Measurements from ENCODE around the gene SPOCK1. TPM values are rescaled to one million over a fixed set of nuclear protein-coding genes. Genes with fewer than 3 reads are reported as not detected.
A peak's percentile ranks its signal among the peaks of the same experiment; 100 is the strongest.

Gene SPOCK1
- polyA plus RNA-seq, 1 experiment, result 304 TPM

DNA sequence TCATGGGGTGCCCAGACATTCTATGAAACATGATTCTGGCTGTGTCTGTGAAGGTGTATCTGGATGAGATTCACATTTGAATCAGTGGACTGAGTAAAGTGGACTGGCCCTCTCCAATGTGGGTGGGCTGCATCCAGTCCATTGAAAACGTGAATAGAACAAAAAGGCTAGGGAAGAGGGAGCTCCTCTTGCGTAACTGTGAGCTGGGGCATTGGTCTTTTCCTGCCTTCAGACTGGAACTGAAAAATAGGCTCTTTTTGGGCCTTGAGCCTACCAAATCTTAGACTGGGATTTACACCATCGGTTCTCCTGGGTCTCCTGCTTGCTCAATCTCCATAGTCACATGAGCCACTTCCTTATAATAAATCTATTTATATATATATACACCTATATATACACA lies 170.1 kb downstream of the SPOCK1 start:
- no peak for DNase-seq (ENCODE audit: low read depth)
- ChIA-PET POLR2A (no interaction called here), CTCF (interaction anchor here (0.7 to 2.1 kb wide), 3 partner anchors 11 to 170 kb away, joined by 3 to 6 read pairs (median 3); partner anchors contain the start of gene SPOCK1)
- TF ChIP-seq, protein P1, sequence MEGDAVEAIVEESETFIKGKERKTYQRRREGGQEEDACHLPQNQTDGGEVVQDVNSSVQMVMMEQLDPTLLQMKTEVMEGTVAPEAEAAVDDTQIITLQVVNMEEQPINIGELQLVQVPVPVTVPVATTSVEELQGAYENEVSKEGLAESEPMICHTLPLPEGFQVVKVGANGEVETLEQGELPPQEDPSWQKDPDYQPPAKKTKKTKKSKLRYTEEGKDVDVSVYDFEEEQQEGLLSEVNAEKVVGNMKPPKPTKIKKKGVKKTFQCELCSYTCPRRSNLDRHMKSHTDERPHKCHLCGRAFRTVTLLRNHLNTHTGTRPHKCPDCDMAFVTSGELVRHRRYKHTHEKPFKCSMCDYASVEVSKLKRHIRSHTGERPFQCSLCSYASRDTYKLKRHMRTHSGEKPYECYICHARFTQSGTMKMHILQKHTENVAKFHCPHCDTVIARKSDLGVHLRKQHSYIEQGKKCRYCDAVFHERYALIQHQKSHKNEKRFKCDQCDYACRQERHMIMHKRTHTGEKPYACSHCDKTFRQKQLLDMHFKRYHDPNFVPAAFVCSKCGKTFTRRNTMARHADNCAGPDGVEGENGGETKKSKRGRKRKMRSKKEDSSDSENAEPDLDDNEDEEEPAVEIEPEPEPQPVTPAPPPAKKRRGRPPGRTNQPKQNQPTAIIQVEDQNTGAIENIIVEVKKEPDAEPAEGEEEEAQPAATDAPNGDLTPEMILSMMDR (IDR thresholded peaks at IDR 0.05; ENCODE audit: insufficient read depth, low read depth, low read length), result no peak
- Histone ChIP-seq H3K27me3 (ENCODE audit: control insufficient read depth, insufficient read depth, low read length) (no peaks in the 10 kb centered on the region), H3K4me3 (ENCODE audit: low read depth, low read length) (no peak overlapping the region), H3K36me3 (ENCODE audit: control insufficient read depth, insufficient read depth, low read length) (no peaks in the 10 kb centered on the region)

DNA sequence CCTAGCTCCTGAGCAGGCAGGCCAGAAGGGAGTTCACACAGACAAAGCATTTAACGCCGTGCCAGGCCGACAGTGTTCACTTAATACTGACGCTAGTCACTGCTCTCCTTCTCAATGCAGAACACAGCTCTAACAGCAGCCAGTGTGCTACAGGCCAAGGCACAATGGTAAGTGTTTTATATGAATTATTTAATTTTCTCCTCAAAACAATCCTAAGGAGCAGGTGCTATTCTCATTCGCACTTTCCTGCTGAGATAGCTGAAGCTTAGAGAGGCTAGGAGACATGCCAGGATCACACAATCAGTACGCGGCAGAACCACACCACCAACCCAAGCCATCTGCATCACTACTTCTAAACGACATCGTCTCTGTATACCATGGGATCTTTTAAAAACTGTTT lies 170.7 kb downstream of the SPOCK1 start:
- TF ChIP-seq, protein P1 (IDR thresholded peaks at IDR 0.05; ENCODE audit: insufficient read depth, low read depth, low read length), result no peak
- DNase-seq (ENCODE audit: low read depth), result no peak
- ChIA-PET CTCF (interaction anchor here (0.6 to 2.1 kb wide), 5 partner anchors 11 to 248 kb away, joined by 3 to 6 read pairs (median 3); partner anchors contain the start of gene SPOCK1), POLR2A (no interaction called here)
- H3K36me3 ChIP-seq (ENCODE audit: control insufficient read depth, insufficient read depth, low read length), result no peaks in the 10 kb centered on the region
- no peak overlapping the region for H3K4me3 ChIP-seq (ENCODE audit: low read depth, low read length)
- no peaks in the 10 kb centered on the region for H3K27me3 ChIP-seq (ENCODE audit: control insufficient read depth, insufficient read depth, low read length)

DNA sequence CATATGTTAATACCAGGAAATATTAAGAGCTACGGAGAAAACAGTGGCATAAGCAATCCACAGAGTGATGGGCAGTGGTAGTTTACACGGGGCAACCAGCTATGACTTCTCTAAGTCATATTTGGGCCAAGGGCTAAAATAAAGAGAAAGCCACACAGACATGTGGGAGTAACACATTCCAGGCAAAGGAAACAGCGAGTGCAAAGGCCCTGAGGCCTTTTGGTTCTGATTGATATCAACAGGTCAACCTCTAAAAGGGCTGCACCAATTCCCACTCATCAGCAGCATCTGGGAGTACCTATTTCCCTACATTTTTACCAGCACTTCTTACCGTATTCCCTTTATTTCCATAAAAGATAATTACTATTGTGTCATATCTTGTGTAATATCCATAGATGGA lies 173.4 kb downstream of the SPOCK1 start:
- Histone ChIP-seq H3K27me3 (ENCODE audit: control insufficient read depth, insufficient read depth, low read length) (no peaks in the 10 kb centered on the region), H3K4me3 (ENCODE audit: low read depth, low read length) (no peak overlapping the region), H3K36me3 (ENCODE audit: control insufficient read depth, insufficient read depth, low read length) (no peaks in the 10 kb centered on the region)
- ChIA-PET POLR2A (no interaction called here), CTCF (interaction anchor here (1.1 to 2.2 kb wide), 5 partner anchors 11 to 173 kb away, joined by 3 to 8 read pairs (median 6); partner anchors contain the start of gene SPOCK1)
- DNase-seq (ENCODE audit: low read depth), result no peak
- TF ChIP-seq, protein P1 (IDR thresholded peaks at IDR 0.05; ENCODE audit: insufficient read depth, low read depth, low read length), result no peak

DNA sequence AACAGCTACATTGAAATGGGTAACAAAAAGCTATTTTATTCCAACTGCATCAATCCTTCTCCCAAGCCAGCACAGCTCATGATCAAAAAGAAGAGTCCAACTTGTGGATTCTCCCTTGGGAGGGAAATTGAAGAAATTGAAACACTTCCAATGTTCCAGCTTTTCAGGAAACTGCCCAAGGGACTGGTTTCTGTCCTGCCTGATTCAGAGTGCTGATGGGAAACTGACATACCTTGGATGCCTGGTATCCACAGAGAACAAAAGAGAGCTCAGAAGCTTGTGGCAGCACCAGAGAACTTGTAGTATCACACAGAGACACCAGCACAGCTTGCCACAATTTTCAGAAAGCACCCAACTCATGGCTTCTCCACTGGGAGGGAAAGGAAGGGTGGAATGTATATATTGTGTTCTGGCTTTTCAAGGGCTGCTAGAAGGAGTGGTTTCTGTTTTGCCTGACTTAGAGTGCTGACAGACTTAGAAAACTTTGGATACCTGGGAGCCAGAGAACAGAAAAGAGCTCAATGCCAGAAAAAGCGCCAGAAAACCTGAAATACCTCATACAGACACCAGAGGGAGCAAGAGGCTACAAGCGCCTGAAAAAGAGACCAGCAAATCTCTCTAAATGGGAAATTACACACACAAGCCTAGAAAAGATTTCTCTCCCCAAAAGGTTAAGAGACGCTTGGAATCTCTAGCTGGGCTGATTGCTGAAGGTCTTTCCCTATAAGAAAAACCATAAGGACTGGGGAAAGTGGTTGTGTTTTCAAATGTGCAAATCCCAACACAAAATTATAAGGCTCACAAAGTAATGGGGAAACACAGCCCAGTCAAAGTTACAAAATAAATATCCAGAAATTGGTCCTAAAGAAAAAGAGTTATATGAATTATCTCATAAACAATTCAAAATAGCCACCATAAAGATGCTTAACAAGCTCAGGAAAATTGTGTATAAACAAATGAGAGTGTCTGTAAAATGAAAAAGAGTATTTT lies 178.8 kb downstream of the SPOCK1 start:
- no peak for DNase-seq (ENCODE audit: low read depth)
- TF ChIP-seq, protein P1 (IDR thresholded peaks at IDR 0.05; ENCODE audit: insufficient read depth, low read depth, low read length), result peak; percentile 84
- ChIA-PET CTCF (interaction anchor here (0.6 to 7.8 kb wide), 42 partner anchors 8 to 518 kb away, joined by 3 to 110 read pairs (median 4); partner anchors contain the start of gene SPOCK1), POLR2A (interaction anchor here (1.0 kb wide), 1 partner anchor 134 kb away, joined by 4 read pairs; no protein-coding TSS in a partner anchor)
- no peaks in the 10 kb centered on the region for H3K36me3 ChIP-seq (ENCODE audit: control insufficient read depth, insufficient read depth, low read length)
- H3K4me3 ChIP-seq (ENCODE audit: low read depth, low read length), result no peak overlapping the region
- no peaks in the 10 kb centered on the region for H3K27me3 ChIP-seq (ENCODE audit: control insufficient read depth, insufficient read depth, low read length)

DNA sequence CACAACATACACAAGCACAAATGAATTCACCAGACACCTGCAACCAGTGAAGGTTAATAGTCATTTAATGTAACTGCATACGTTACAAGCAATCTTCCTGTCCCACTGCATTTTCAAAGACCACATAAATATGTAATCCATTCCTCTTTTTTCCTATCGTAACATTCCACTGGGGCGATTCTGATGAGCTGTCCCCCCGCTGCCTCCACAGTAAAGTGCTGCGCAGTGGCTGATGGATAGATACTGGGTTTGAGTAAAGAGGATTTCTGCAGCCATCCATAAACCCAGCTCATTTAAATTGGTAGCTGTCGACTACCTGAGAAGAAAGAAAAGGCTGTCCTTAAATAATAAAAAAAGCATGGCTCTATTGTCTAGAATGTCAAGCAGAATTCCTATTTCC lies 181.1 kb downstream of the SPOCK1 start:
- TF ChIP-seq, protein P1 (IDR thresholded peaks at IDR 0.05; ENCODE audit: insufficient read depth, low read depth, low read length), result no peak
- CTCF ChIA-PET, result interaction anchor here (1.5 to 7.8 kb wide), 5 partner anchors 12 to 177 kb away, joined by 3 to 110 read pairs (median 7); partner anchors contain the start of gene SPOCK1
- H3K27me3 ChIP-seq (ENCODE audit: control insufficient read depth, insufficient read depth, low read length), result no peaks in the 10 kb centered on the region

More for the DNA sequence above, 181.1 kb downstream of the SPOCK1 start:
- no peaks in the 10 kb centered on the region for H3K36me3 ChIP-seq (ENCODE audit: control insufficient read depth, insufficient read depth, low read length)
- POLR2A ChIA-PET, result no interaction called here
- H3K4me3 ChIP-seq (ENCODE audit: low read depth, low read length), result no peak overlapping the region
- DNase-seq (ENCODE audit: low read depth), result no peak
